GM18505 (cell line): ENCODE measurements around the gene TXNDC9.

Experiments
- ATAC-seq: cut with Tn5 transposase; IDR thresholded peaks from one replicate; pipeline ENCODE4 v1.9.1; 2021; ENCODE audit not compliant: unreplicated experiment
- POLR2A ChIP-seq: IDR thresholded peaks from 4 replicates; pipeline ENCODE4 v1.6.1; 2011; ENCODE audit warnings: borderline replicate concordance; ENCODE audit not compliant: insufficient read depth, insufficient read length; ENCODE audit errors: extremely low read depth

Gene TXNDC9

DNA sequence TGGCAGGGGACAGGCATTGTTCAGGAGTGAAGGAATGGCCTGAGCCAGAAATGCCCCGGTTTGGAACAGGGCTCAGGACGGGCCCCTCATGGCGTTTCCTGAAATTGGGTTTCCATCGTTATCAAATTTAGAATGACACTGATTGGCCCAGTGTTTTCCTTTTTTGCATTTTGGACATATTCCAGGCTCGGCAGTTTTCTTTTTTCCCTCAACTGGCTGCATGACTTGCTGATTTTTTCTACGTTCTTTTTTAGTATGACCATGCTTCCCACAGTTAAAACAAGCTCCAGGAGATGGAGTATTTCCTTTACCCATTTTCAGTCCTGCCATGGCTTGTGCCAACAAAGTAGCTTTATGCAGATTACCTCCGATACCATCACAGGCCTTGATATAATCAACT lies 60.3 kb downstream of the TXNDC9 start:
- ATAC-seq = no peak

More for the DNA sequence above, 60.3 kb downstream of the TXNDC9 start:
- no peak for TF ChIP-seq POLR2A
